ENCODE results near the gene PINK1.
A peak's percentile ranks its signal among the peaks of the same experiment; 100 is the strongest.

Gene PINK1

DNA sequence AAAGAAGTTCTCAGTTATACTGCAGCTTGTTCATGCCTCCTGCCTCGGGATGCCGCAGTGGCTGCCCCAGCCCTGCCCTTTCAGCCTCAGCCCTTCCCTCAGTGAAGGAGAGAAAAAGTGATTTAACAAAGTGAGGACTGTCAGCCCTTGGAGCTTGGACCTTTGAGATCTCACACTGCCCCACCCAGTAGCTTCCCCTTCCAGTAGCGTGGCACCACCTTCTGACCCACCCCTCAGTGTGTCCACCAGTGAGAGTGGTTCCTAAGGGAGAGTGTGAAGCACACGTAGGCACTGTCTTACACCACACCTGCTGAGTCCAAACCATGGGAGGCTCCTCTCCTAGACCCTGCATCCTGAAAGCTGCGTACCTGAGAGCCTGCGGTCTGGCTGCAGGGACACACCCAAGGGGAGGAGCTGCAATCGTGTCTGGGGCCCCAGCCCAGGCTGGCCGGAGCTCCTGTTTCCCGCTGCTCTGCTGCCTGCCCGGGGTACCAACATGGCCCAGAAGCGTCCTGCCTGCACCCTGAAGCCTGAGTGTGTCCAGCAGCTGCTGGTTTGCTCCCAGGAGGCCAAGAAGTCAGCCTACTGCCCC is 44.5 kb upstream of the PINK1 start, which contains the start of gene CDA:
Gene CDA (plus strand): TSS at position 464 of the 592 bp plus-strand sequence. CDS start 33 bp downstream, at position 497.
- Histone ChIP-seq H3K4me2 (ENCODE audit: insufficient read depth, low read length, poor library complexity, severe bottlenecking) (no peak within 1 kb of the TSS), H3K14ac (ENCODE audit: low read length) (peak within 1 kb of the TSS; percentile 1), H4K91ac (ENCODE audit: low read depth, low read length, poor library complexity) (no peak within 1 kb of the TSS), H3K4ac (ENCODE audit: low read length) (no peak within 1 kb of the TSS), H3K4me3 (ENCODE audit: low read length in 2 of 2) (no peak within 1 kb of the TSS), H2BK120ac (ENCODE audit: low read depth, low read length) (peak within 1 kb of the TSS; percentile 63), H4K8ac (ENCODE audit: low read depth, low read length) (peak within 1 kb of the TSS; percentile 56), H3K27me3 (ENCODE audit: control insufficient read depth in 3 of 3, insufficient read depth in 3 of 3, low read depth in 1 of 3, low read length in 3 of 3) (peaks cover 0 to 38% (median 0%) of the 10 kb centered on the region in 3 experiments), H3K23ac (ENCODE audit: low read depth, low read length, poor library complexity) (peak within 1 kb of the TSS; percentile 83), H2AFZ (ENCODE audit: low read length) (no peak within 1 kb of the TSS), H2BK12ac (ENCODE audit: low read length) (no peak within 1 kb of the TSS), H2BK15ac (ENCODE audit: low read length) (peak within 1 kb of the TSS; percentile 69), H3K27ac (replicated peaks; ENCODE audit: low read length) (no peak within 1 kb of the TSS), H3K4me1 (ENCODE audit: control insufficient read depth in 2 of 2, insufficient read depth in 1 of 2, low read depth in 1 of 2, low read length in 2 of 2) (peaks cover 0 to 10% of the 10 kb centered on the region in 2 donors), H3K79me1 (ENCODE audit: low read depth, low read length) (no peaks in the 10 kb centered on the region), H3K9me3 (replicated peaks in 1 of 2; ENCODE audit: control insufficient read depth in 2 of 2, insufficient read depth in 1 of 2, low read depth in 1 of 2, low read length in 2 of 2) (no peaks in the 10 kb centered on the region), H2BK5ac (ENCODE audit: low read length) (peak within 1 kb of the TSS; percentile 88), H3K36me3 (replicated peaks in 1 of 2; ENCODE audit: control insufficient read depth in 2 of 2, insufficient read depth in 2 of 2, low read length in 2 of 2) (no peaks in the 10 kb centered on the region), H2AK5ac (ENCODE audit: low read depth, low read length) (peak within 1 kb of the TSS; percentile 85), H3K18ac (ENCODE audit: low read length) (peak within 1 kb of the TSS; percentile 89), H3K9ac (ENCODE audit: low read depth, low read length, poor library complexity) (no peak within 1 kb of the TSS)
- no CpG with 5 or more reads among the region's 11 CpGs for WGBS, 2 donors (ENCODE audit: extremely low coverage in 2 of 2, insufficient read length in 2 of 2, insufficient replicate concordance in 1 of 2)
- DNase-seq (ENCODE audit: low spot score), result no peak

DNA sequence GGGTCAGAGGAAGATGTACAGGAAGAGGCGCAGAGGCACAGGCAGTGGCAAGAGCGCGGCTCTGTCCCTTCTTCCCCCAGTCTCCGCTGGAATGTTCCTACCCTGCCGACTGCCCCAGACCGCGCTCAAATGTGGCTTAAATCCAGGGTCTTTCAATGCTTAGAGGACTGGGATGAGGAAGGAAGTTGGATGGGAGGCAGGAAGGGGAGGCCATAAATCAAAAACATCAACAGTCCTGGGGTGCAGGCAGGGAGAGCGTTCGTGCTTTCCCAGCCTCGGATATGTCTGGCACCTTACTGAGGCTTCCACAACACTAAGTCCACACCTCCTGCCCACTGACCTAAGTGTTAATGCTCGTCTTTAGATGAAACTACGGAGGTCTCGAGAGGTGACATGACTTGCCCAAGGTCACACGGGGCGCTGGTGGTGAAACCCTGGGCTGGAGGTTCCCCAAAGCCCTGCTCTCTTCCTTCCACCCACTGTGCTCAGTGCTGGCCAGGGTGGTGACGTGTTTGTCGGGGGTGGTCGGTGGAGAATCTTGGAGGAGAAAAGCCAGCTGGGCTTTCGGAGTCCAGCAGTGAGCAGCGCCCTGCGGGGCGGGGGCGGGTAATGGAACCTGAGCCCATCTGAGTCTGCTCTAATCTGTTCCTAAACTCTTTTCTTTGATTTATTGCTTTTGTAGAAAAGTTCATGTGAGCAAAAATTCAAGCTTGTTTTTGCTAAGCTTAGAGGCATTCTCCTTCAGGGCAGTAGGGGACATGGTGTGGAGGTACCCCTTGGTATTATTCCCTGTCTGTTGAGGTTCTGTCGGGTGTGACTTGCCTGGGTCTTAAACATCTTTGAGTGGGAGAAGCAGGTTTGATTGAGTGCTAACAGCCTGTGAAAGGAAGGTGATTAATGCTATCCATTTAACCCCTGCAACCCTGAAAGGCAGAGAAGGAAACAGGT is 43.7 kb upstream of the PINK1 start:
- Histone ChIP-seq H3K18ac (ENCODE audit: low read length) (peak overlapping the region; percentile 89), H3K9me3 (replicated peaks in 1 of 2; ENCODE audit: control insufficient read depth in 2 of 2, insufficient read depth in 1 of 2, low read depth in 1 of 2, low read length in 2 of 2) (no peaks in the 10 kb centered on the region), H3K27ac (replicated peaks; ENCODE audit: low read length) (no peak overlapping the region)

DNA sequence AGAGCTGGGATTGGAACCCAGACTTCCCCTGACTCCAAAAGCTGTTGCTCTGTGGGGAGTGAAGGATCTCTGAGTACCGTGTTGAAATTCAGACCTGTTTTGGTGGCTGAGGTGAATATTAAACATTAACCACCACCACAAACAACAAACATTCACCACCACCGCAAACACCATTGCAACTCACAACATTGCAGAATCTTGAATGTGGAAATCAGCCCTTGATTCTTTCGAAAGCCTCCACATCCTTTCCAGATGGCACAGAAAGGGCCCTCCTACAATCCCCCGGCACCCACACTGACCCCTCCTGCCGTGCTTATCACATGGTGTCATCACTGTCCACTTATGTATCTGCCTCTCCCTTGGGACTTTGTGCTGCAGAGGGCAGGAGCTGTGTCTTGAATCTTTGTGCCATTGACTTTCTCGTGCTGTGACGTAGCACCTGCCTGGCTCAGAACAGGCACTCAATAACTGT is 42.9 kb upstream of the PINK1 start:
- H2BK15ac ChIP-seq (ENCODE audit: low read length), result no peak overlapping the region
- no peak overlapping the region for H3K14ac ChIP-seq (ENCODE audit: low read length)
- no peak overlapping the region for H2BK120ac ChIP-seq (ENCODE audit: low read depth, low read length)
- H2BK12ac ChIP-seq (ENCODE audit: low read length), result no peak overlapping the region
- H3K9ac ChIP-seq (ENCODE audit: low read depth, low read length, poor library complexity), result no peak overlapping the region
- H3K4me3 ChIP-seq (ENCODE audit: low read length in 2 of 2), result no peak overlapping the region
- no CpG with 5 or more reads among the region's 7 CpGs for WGBS, 2 donors (ENCODE audit: extremely low coverage in 2 of 2, insufficient read length in 2 of 2, insufficient replicate concordance in 1 of 2)
- no peaks in the 10 kb centered on the region for H3K36me3 ChIP-seq (replicated peaks in 1 of 2; ENCODE audit: control insufficient read depth in 2 of 2, insufficient read depth in 2 of 2, low read length in 2 of 2)
- H3K4me2 ChIP-seq (ENCODE audit: insufficient read depth, low read length, poor library complexity, severe bottlenecking), result no peak overlapping the region
- H4K91ac ChIP-seq (ENCODE audit: low read depth, low read length, poor library complexity), result no peak overlapping the region
- no peak overlapping the region for H2AK5ac ChIP-seq (ENCODE audit: low read depth, low read length)
- no peak overlapping the region for H3K18ac ChIP-seq (ENCODE audit: low read length)
- H3K27me3 ChIP-seq (ENCODE audit: control insufficient read depth in 3 of 3, insufficient read depth in 3 of 3, low read depth in 1 of 3, low read length in 3 of 3), result peaks cover 0 to 43% (median 0%) of the 10 kb centered on the region in 3 experiments
- H3K27ac ChIP-seq (replicated peaks; ENCODE audit: low read length), result no peak overlapping the region
- no peak overlapping the region for H3K23ac ChIP-seq (ENCODE audit: low read depth, low read length, poor library complexity)
- H3K4me1 ChIP-seq (ENCODE audit: control insufficient read depth in 2 of 2, insufficient read depth in 1 of 2, low read depth in 1 of 2, low read length in 2 of 2), result peaks cover 0 to 10% of the 10 kb centered on the region in 2 donors
- peaks cover 2% of the 10 kb centered on the region for H3K79me1 ChIP-seq (ENCODE audit: low read depth, low read length)
- H4K8ac ChIP-seq (ENCODE audit: low read depth, low read length), result no peak overlapping the region
- no peak overlapping the region for H3K4ac ChIP-seq (ENCODE audit: low read length)
- DNase-seq (ENCODE audit: low spot score), result no peak
- H3K9me3 ChIP-seq (replicated peaks in 1 of 2; ENCODE audit: control insufficient read depth in 2 of 2, insufficient read depth in 1 of 2, low read depth in 1 of 2, low read length in 2 of 2), result no peaks in the 10 kb centered on the region
- no peak overlapping the region for H2BK5ac ChIP-seq (ENCODE audit: low read length)
- no peak overlapping the region for H2AFZ ChIP-seq (ENCODE audit: low read length)

More for the DNA sequence above, 43.7 kb upstream of the PINK1 start:
- no peak overlapping the region for H3K4me3 ChIP-seq (ENCODE audit: low read length in 2 of 2)
- H2AFZ ChIP-seq (ENCODE audit: low read length), result no peak overlapping the region
- H2BK5ac ChIP-seq (ENCODE audit: low read length), result peak overlapping the region; percentile 88
- peak overlapping the region; percentile 85 for H2AK5ac ChIP-seq (ENCODE audit: low read depth, low read length)
- H3K27me3 ChIP-seq (ENCODE audit: control insufficient read depth in 3 of 3, insufficient read depth in 3 of 3, low read depth in 1 of 3, low read length in 3 of 3), result peaks cover 0 to 43% (median 0%) of the 10 kb centered on the region in 3 experiments
- H3K23ac ChIP-seq (ENCODE audit: low read depth, low read length, poor library complexity), result peak overlapping the region; percentile 83
- H2BK120ac ChIP-seq (ENCODE audit: low read depth, low read length), result peak overlapping the region; percentile 63
- no peak overlapping the region for H2BK12ac ChIP-seq (ENCODE audit: low read length)
- peak overlapping the region; percentile 56 for H4K8ac ChIP-seq (ENCODE audit: low read depth, low read length)
- DNase-seq (ENCODE audit: low spot score), result no peak
- no peaks in the 10 kb centered on the region for H3K36me3 ChIP-seq (replicated peaks in 1 of 2; ENCODE audit: control insufficient read depth in 2 of 2, insufficient read depth in 2 of 2, low read length in 2 of 2)
- H3K4ac ChIP-seq (ENCODE audit: low read length), result no peak overlapping the region
- no peak overlapping the region for H4K91ac ChIP-seq (ENCODE audit: low read depth, low read length, poor library complexity)
- peaks cover 2% of the 10 kb centered on the region for H3K79me1 ChIP-seq (ENCODE audit: low read depth, low read length)
- peak overlapping the region; percentile 1 for H3K14ac ChIP-seq (ENCODE audit: low read length)
- H2BK15ac ChIP-seq (ENCODE audit: low read length), result peak overlapping the region; percentile 69
- no peak overlapping the region for H3K9ac ChIP-seq (ENCODE audit: low read depth, low read length, poor library complexity)
- no peak overlapping the region for H3K4me2 ChIP-seq (ENCODE audit: insufficient read depth, low read length, poor library complexity, severe bottlenecking)
- WGBS, 2 donors (ENCODE audit: extremely low coverage in 2 of 2, insufficient read length in 2 of 2, insufficient replicate concordance in 1 of 2), result no CpG with 5 or more reads among the region's 24 CpGs
- H3K4me1 ChIP-seq (ENCODE audit: control insufficient read depth in 2 of 2, insufficient read depth in 1 of 2, low read depth in 1 of 2, low read length in 2 of 2), result peaks cover 0 to 10% of the 10 kb centered on the region in 2 donors

DNA sequence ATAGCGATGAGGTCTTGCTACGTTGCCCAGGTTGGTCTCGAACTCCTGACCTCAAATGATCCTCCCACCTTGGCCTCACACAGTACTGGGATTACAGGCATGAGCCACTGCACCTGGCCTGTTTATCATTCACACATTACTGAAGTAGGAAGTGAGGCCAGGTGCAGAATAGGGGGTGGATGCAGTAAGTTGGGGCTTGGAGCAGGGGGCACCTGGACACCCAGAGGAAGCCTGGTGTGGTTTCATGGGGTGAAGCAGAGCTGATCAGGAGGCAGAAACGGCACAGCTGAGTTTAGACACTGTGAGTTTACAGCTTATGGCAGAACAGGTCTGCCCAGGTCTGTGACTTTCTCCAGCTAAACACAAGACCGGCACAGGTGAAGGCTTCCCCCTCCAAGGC is 39.5 kb upstream of the PINK1 start:
- WGBS, 2 donors (ENCODE audit: extremely low coverage in 2 of 2, insufficient read length in 2 of 2, insufficient replicate concordance in 1 of 2), result no CpG with 5 or more reads among the region's 5 CpGs
- Histone ChIP-seq H2AFZ (ENCODE audit: low read length) (no peak overlapping the region), H2BK5ac (ENCODE audit: low read length) (no peak overlapping the region), H2BK15ac (ENCODE audit: low read length) (no peak overlapping the region), H3K27me3 (ENCODE audit: control insufficient read depth in 3 of 3, insufficient read depth in 3 of 3, low read depth in 1 of 3, low read length in 3 of 3) (peaks cover 0 to 37% (median 0%) of the 10 kb centered on the region in 3 experiments), H2BK120ac (ENCODE audit: low read depth, low read length) (no peak overlapping the region), H3K14ac (ENCODE audit: low read length) (no peak overlapping the region), H3K79me1 (ENCODE audit: low read depth, low read length) (peaks cover 2% of the 10 kb centered on the region), H3K36me3 (replicated peaks in 1 of 2; ENCODE audit: control insufficient read depth in 2 of 2, insufficient read depth in 2 of 2, low read length in 2 of 2) (no peaks in the 10 kb centered on the region), H3K4me3 (ENCODE audit: low read length in 2 of 2) (no peak overlapping the region), H3K4ac (ENCODE audit: low read length) (no peak overlapping the region), H4K8ac (ENCODE audit: low read depth, low read length) (no peak overlapping the region), H3K18ac (ENCODE audit: low read length) (no peak overlapping the region), H3K9me3 (replicated peaks in 1 of 2; ENCODE audit: control insufficient read depth in 2 of 2, insufficient read depth in 1 of 2, low read depth in 1 of 2, low read length in 2 of 2) (no peaks in the 10 kb centered on the region), H2AK5ac (ENCODE audit: low read depth, low read length) (no peak overlapping the region), H2BK12ac (ENCODE audit: low read length) (no peak overlapping the region), H4K91ac (ENCODE audit: low read depth, low read length, poor library complexity) (no peak overlapping the region), H3K27ac (replicated peaks; ENCODE audit: low read length) (no peak overlapping the region), H3K4me1 (ENCODE audit: control insufficient read depth in 2 of 2, insufficient read depth in 1 of 2, low read depth in 1 of 2, low read length in 2 of 2) (peaks cover 0 to 10% of the 10 kb centered on the region in 2 donors), H3K9ac (ENCODE audit: low read depth, low read length, poor library complexity) (no peak overlapping the region), H3K4me2 (ENCODE audit: insufficient read depth, low read length, poor library complexity, severe bottlenecking) (no peak overlapping the region), H3K23ac (ENCODE audit: low read depth, low read length, poor library complexity) (no peak overlapping the region)
- DNase-seq (ENCODE audit: low spot score), result no peak
